GM18499 (cell line): ENCODE measurements around the gene DNAH10.

Source experiments
- ATAC-seq: cut with Tn5 transposase; IDR thresholded peaks from one replicate; pipeline ENCODE4 v1.9.1; 2021; ENCODE audit warnings: moderate number of reproducible peaks; ENCODE audit not compliant: insufficient read depth, unreplicated experiment

The DNAH10 gene, protein sequence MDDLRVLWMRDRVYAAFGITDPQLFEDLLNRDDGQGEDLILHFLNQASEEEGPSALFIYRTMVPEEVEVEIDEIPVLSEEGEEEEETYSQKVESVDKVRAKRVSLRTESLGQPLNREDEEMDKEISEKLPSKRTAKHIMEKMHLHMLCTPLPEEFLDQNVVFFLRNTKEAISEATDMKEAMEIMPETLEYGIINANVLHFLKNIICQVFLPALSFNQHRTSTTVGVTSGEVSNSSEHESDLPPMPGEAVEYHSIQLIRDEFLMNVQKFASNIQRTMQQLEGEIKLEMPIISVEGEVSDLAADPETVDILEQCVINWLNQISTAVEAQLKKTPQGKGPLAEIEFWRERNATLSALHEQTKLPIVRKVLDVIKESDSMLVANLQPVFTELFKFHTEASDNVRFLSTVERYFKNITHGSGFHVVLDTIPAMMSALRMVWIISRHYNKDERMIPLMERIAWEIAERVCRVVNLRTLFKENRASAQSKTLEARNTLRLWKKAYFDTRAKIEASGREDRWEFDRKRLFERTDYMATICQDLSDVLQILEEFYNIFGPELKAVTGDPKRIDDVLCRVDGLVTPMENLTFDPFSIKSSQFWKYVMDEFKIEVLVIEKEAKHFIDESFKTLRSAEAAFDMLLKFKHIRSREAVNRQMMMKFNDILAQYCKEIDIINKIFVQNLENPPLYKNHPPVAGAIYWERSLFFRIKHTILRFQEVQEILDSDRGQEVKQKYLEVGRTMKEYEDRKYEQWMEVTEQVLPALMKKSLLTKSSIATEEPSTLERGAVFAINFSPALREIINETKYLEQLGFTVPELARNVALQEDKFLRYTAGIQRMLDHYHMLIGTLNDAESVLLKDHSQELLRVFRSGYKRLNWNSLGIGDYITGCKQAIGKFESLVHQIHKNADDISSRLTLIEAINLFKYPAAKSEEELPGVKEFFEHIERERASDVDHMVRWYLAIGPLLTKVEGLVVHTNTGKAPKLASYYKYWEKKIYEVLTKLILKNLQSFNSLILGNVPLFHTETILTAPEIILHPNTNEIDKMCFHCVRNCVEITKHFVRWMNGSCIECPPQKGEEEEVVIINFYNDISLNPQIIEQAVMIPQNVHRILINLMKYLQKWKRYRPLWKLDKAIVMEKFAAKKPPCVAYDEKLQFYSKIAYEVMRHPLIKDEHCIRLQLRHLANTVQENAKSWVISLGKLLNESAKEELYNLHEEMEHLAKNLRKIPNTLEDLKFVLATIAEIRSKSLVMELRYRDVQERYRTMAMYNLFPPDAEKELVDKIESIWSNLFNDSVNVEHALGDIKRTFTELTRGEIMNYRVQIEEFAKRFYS (N-terminal part only)

DNA sequence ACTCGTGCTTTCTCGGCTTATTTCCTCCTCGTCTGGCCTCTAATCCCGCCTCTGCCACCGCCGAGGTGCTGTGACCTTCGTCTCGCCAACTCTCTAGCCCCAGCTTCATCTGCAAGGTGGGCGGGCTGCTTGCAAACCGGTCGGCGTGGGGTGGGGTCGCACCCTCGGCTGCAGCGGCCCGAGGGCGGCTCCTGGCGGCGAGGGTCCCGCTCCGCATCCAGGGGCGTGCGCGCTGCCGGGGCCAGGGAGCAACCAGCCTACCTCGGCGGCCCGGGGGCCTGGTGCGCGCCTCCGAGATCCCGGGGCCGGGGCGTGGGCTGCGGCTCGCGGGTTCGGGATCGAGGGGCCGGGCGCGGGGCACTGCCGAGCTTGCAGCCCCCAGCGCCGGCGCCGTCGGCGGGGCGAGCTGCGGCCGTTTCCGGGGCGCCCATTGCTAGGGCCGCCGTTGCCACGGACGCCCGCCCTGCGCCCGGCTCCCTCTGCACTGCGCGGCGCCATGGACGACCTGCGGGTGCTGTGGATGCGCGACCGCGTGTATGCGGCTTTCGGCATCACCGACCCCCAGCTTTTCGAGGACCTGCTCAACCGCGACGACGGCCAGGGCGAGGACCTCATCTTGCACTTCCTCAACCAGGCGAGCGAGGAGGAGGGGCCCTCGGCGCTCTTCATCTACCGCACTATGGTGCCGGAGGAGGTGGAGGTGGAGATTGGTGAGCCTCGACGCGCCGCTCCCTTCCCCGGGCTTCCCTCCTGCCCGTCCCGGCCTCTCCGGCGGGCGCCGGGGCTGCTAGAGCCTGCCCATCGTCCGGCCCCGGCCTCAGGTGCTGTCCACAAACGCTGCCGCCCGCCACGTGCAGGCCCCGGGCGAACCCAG lies at the start of gene DNAH10:
Gene DNAH10, plus strand, starts transcription at position 461 of the 874 bp plus-strand sequence. Its CDS starts 36 bp downstream, at position 497.
- no peak for ATAC-seq

DNA sequence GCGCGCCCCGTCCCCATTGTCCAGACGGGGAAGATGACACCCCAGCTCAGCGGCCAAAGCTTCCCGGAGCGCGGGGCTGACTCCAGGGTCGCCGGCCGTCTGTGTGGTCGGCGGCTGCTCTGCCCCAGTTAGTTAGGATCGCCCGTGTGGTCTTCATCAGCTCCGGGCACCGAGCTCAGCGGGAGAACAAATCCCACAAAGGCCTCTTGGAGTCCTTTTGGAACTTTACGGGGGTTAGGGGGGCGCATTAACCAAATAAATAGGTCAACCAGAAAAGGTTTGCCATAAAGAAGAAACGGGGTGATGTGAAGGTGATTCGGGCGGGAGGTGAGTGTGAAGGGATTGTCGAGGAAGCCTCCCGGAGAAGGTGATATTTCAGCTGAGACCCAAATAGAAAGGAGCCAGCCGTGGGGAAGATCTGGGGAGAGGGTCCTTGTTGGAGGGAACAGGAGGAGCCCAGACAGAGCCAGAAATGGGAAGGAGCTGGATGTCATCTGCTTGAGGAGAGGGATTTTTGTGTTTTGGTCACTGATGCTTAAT lies 49.3 kb upstream of the DNAH10 start:
- ATAC-seq: no peak

DNA sequence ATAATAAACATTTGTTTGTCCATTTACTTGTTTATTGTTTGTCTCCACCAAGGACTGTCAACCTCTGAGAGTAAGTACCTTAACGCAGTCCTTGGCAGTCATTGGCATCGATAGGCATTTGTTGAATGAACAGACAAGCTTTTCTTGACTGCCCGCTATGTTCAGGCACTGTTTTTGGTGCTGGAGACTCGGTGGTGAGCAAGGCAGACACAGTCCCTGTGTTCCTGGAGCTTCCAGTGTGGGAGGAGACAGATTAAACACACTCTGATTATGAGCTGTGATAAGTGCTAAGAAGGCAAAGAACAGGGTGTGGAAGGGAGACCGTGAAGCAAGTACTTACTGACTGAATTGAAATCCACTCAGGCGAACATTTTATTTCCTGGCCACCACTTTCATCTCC lies 48.7 kb upstream of the DNAH10 start:
- ATAC-seq: no peak

DNA sequence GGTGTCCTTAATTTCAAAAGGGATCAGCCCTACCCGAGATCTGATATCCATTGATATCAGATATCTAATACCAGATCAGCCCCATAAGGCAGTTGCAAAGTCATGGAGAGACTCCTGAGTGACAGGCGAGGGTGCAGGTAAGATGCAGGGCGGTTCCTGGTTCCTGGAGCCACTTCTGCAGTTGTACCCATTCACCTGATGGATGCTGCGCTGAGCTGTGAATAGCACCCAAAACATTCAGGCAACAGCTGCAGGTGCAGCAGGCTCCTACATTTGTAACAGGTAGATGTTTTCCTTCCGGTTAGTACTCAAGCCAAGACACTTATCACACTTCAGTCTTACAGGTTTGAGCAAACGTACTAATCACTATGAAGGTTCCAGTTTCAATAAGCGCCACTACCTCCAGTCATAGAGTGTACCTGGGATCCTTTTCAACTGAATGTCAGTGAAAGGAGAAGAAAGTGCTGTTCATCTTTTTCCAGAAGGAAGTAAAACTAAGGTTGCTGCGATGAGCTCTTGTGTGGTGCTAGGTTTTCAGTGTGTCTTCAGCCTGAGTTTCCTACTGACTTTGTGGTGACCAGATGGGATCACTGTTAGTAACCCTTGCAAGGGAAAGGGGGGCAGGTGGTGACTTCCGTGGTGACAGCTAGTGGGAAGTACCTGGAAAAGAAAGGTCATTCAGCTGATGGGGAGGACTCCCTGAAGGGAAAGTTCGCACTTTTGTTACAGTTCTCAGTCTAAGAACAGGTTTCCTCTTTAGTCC lies 48.1 kb upstream of the DNAH10 start:
- ATAC-seq: no peak

DNA sequence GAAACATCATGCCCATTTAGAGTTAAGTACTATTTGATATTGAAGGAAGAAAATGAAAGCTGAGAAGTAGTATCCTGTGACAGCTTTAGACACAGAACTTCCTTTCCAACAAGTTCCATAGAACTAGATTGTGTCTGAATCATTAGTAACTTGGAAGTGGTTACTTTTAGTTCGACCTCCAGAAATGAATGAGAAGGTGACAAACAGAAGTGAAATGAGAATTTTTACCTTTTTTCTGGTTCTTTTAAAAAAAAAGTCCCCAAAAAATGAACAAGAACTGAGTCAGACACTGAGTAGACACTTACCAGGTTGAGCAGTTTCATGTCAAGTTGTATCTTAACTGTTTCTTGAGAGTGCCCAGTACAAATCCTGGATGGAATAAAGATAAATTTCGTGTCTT lies 46.9 kb upstream of the DNAH10 start:
- ATAC-seq: no peak

DNA sequence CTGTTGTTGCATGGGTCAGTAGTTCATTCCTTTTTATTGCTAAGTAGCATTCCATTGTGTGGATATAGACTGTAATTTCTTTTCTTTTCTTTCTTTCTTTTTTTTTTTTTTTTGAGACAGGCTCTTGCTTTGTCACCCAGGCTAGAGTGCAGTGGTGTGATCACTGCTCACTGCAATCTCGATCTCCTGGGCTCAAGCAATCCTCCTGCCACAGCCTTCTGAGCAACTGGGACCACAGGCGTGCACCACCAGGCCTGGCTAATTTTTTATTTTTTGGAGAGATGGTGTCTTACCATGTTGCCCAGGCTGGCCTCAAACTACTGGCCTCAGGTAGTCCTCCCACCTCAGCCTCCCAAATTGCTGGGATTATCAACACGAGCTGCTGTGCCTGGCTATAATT lies 44.8 kb upstream of the DNAH10 start:
- ATAC-seq: no peak

DNA sequence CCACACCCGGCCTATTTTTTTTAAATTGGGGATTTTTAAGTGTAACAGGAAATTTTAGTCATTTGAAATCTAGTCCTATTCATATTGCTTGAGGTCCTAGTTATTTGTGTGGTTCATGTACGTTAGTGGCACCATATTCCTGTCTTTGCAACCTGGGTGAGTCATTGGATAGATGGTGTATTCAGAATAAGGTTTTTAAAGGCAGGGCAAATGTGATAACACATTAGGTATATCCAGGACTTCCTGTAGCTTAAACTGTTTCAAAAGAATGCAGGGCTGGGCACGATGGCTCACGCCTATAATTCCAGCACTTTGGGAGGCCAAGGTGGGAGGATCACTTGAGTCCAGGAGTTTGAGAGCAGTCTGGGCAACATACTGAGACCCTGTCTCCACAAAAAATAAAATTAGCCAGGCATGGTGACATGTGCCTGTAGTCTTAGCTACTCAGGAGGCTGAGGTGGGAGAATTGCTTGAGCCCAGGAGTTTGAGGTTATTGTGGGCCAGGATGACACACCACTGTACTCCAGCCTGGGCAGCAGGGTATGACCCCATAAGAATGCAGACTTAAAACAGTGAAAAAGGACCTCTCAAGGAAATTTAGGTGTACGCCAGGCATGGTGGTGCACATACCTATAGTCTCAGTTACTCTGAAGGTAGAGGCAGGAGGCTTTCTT lies 41.8 kb upstream of the DNAH10 start:
- no peak for ATAC-seq

DNA sequence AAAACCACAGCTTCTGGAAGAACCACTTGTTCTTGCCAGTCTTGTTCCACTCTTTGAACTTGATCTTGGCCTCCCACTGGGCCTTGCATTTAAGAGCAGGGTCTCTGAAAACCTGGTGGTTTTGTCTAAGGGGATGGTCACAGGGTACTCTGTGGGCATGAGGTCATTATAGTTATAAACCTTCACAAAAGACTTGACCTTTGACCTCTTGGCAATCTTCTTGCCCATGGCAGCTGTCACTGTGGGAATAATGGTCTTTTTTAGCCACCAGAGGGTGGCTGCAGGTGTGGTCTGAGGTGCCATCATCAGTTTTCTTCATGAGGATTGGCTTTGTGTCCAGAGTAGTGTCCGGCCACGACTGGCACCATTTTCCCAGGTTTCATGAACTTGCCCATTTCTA lies 40.9 kb upstream of the DNAH10 start:
- ATAC-seq: no peak

DNA sequence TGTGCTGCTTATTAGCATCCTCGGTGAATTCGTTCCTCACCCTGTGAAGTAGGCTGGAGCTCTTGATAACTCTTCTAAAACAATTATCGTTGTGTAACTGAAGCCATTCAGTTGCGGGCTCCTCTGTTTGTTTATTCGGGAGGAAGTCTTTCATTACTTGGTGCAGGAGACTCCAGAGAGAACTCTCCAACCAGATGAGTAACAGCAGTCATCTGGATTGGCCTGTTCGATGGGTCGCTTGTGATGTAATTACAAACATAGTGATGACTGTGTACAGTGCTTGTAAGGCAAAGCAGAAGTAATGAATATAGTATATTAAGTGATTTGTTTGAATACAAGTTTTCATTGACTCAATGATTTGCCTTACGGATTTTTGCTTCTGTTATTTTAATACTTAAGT lies 39.1 kb upstream of the DNAH10 start:
- no peak for ATAC-seq

DNA sequence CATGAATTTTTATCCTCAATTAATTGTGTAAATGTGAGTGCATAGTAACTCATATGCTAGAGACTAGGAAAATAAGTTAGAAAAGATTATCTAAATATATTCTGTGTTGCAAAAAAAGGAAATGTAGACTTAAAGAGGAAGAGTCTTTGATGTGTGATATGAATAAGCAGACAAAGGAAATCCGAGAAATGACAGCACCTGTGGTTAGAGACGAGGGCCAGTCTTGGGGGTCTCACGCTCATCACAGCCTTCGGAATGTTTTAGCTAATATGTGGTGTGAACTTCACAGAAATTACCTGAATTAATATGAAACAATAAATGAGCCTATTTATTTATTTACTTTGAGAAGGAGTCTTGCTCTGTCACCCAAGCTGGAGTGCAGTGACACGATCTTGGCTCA lies 38.3 kb upstream of the DNAH10 start:
- no peak for ATAC-seq

DNA sequence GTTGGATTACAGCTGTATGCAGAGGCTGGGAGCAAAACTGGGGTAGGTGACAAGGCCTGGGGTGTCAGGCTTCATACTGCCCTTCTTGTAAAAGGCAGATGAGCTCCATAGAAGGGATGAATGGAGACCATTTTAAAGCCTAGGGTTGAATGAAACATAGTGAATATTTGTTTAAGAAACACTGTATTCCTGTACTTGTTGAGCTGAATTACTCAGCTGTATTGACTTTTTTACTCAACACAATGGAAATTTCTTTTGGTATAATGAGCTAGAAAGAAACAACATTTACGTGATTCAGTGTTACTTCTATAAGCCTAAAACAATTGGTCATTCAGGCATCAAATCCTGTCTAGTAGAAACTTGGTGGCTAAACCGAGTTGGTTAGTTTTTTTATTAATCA lies 35.9 kb upstream of the DNAH10 start:
- ATAC-seq: no peak

DNA sequence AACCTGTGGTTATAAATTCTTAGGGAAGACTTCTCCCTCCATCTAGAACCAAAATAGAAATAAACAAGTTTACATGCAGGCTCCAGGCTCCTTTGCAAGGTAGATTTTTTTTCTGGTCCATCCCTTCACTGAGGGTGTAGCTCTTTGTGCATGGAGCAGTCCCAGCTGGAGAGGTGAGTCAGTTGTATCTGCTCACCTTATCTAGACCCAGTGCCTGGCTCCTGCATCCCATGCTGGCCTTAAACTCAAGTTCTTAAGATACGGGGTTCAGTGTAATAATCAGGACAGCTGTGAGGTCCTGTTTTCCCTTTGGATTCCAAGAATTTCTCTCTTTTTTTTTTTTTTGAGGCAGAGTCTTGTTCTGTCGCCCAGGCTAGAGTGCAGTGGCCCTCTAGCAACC lies 35.1 kb upstream of the DNAH10 start:
- ATAC-seq: no peak

DNA sequence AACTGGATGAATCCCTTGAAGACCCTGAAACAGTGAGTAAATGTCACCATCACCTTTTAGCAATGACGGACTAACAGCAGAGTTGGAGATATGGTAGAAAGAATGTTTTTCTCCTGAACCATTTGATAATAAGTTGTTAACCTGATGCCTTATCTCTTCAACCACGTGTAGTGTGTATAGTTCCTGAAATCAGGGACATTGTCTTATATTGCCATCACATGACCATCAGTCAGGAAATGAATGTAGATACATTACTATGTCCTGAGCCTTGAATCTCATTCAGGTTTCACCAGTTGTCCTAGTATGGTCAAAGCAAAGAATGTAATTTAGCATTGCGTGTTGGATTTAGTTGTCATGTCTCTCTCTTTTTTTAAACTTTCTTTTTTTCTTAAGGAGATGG lies 34.2 kb upstream of the DNAH10 start:
- no peak for ATAC-seq

DNA sequence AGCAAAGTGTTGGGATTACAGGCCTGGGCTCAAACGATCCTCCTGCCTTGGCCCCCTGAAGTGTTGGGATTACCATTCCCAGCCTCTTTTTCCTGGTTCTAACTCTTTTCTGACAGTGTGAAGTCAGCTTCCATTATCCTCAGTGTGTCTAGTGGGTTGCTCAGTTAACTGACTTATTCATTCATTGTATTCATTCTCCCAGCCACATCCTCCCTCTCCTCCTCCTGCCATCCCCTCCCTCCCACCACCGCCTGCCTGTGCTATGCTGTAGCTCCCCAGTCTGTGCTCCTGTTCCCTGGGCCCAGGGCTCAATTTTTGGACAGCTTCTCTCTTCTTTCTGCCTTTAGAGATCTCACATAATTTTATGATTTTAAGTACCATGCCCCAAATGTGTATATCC lies 30.5 kb upstream of the DNAH10 start:
- no peak for ATAC-seq

DNA sequence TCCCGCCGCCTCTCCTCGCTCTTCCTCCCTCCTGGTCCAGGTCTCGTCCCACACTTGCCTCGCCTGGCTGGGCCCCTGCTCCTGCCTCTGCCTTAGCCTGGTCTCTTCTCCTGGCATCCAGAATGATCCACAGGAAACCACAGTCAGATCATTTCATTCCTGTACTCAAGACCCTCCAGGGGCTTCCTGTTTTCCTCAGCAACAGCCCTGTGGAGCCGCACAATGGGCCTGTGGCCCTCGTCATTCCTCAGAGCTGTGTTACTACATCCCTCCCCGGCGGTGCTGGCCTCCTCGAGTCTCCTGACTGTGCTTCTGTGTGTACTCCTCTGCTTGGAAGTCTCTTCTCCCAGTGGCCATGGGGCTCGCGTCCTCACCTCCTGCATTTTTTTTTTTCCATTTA lies 29.9 kb upstream of the DNAH10 start:
- no peak for ATAC-seq

DNA sequence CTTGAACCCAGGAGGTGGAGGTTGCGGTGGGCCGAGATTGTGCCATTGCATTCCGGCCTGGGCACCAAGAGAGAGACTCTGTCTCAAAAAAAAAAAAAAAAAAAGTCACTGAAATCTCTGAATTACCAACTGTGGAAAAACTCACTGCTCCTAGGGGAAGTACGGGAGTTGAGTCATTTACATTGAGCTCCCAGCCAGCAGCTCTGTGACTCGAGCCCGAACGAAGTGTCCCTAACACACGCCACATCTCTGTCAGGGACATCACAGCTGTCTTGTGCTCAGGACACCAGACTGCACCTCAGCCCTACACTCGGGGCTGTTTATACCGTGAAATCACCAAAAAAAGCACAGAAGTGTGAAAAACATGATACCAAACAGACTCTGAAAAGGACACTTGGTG lies 28.9 kb upstream of the DNAH10 start:
- no peak for ATAC-seq

DNA sequence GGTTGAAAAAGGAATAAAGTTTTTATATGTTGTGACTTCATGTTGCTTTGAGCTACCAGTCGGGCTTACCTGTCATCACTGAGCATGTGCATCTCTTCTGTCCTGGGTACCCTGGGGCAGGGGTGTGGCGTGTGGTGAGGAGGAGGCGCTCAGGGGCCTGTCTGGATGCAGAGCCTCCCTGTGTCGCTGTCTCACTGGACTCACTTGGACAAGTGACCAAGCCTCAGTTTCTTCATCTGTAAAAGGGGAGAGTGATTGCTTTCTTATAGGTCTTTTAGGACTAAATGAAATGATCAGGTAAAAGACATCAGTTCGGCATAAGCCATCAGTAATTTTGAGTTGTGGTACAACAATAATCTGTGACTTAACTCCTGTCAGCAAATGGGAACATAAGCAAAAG lies 27.8 kb upstream of the DNAH10 start:
- ATAC-seq: no peak

DNA sequence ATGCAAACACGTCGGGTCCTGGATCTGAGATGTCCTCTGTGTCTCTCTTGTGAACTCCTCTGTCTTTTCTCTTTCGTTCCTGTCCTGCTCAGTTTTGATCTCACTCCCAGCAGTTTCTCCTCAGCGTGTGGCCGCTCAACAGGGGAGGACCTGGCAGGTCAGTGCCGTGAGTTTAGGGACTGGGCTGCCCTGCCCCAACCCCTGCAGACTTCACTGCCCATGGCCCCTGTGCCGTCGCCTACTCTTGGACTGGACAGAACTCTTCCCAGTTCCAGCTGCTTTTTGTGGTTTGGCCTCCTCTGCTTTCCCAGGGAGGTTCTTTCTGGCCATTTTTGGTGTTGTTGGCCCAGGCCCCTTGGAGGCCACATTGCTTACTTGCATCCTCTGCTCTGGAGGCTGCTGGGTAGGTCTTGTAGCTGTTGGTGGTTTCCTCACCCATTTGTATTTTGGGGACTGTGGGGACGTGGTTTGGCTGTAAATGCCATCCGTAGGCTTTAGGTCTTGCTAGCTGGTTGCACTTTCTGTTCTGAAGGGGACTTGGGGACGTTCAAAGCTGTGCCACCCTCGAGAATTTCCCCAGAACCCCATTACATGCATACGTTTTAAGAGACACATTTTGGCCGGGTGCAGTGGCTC lies 20.0 kb upstream of the DNAH10 start:
- no peak for ATAC-seq
